GM21825 (cell line): ENCODE results near the gene CDY2A.
"Not testable (repeated sequence)": the region's sequence is repeated elsewhere in the genome, so short reads cannot be mapped to it uniquely, and the experiment has no call there.

Experiments used
- ATAC-seq: cut with Tn5 transposase; IDR thresholded peaks from one replicate; pipeline ENCODE4 v1.9.1; 2021; ENCODE audit warnings: mild to moderate bottlenecking, moderate library complexity; ENCODE audit not compliant: unreplicated experiment

The CDY2A gene

GRCh38 chrY:18025487-18025886 lies at the start of gene CDY2A:
Gene CDY2A (plus strand): TSS chrY:18025787. CDS start chrY:18026115, 328 bp downstream.
- ATAC-seq, result not testable (repeated sequence)

- not testable (repeated sequence) for ATAC-seq
These were observed 28.0 kb upstream of the CDY2A start for GRCh38 chrY:17997586-17997985.

GRCh38 chrY:17998266-17998665 lies 27.3 kb upstream of the CDY2A start:
- not testable (repeated sequence) for ATAC-seq

GRCh38 chrY:18023897-18024296 lies 1.7 kb upstream of the CDY2A start:
- not testable (repeated sequence) for ATAC-seq

- not testable (repeated sequence) for ATAC-seq
These were observed 3.3 kb downstream of the CDY2A start for GRCh38 chrY:18028845-18029244.

- not testable (repeated sequence) for ATAC-seq
These were observed 4.6 kb downstream of the CDY2A start for GRCh38 chrY:18030178-18030577.

GRCh38 chrY:18034100-18034814 lies 8.7 kb downstream of the CDY2A start:
- not testable (repeated sequence) for ATAC-seq

GRCh38 chrY:18034864-18035263 lies 9.3 kb downstream of the CDY2A start:
- ATAC-seq, result not testable (repeated sequence)

GRCh38 chrY:18044990-18045389 lies 19.4 kb downstream of the CDY2A start:
- ATAC-seq, result not testable (repeated sequence)

GRCh38 chrY:18048149-18049040 lies 22.8 kb downstream of the CDY2A start:
- not testable (repeated sequence) for ATAC-seq

- ATAC-seq, result not testable (repeated sequence)
These were observed 23.5 kb downstream of the CDY2A start for GRCh38 chrY:18049061-18049460.

- not testable (repeated sequence) for ATAC-seq
These were observed 30.9 kb downstream of the CDY2A start for GRCh38 chrY:18056473-18056872.

- not testable (repeated sequence) for ATAC-seq
These were observed 47.9 kb downstream of the CDY2A start for GRCh38 chrY:18073464-18073863.
